HepG2 (cell line): ENCODE measurements around the gene ZNF771. TPM values are rescaled to one million over a fixed set of nuclear protein-coding genes. Genes with fewer than 3 reads are reported as not detected.

Experiments used
- ATF3 ChIP-seq: sonication (generic); formaldehyde crosslinking; IDR thresholded peaks from 2 replicates; pipeline ENCODE4 v1.4.0; 2020; ENCODE audit warnings: missing genetic modification reagents
- DBP ChIP-seq: sonication (generic); formaldehyde crosslinking; IDR thresholded peaks from 2 replicates; pipeline ENCODE4 v1.4.0; 2020; ENCODE audit warnings: missing genetic modification reagents; ENCODE audit errors: not compliant biosample characterization
- ESRRA ChIP-seq: sonication (generic); formaldehyde crosslinking; IDR thresholded peaks from 2 replicates; pipeline ENCODE4 v1.5.1; 2020; ENCODE audit warnings: mild to moderate bottlenecking, low read depth, missing genetic modification reagents
- FOXA3 ChIP-seq: IDR thresholded peaks from 2 replicates; pipeline ENCODE4 v1.6.1; 2016; ENCODE audit warnings: missing genetic modification reagents, missing compliant biosample characterization
- FOXK1 ChIP-seq: sonication (generic); formaldehyde crosslinking; IDR thresholded peaks from 2 replicates; pipeline ENCODE4 v1.4.0; 2020; ENCODE audit warnings: low read depth, missing genetic modification reagents, borderline replicate concordance
- KDM1A ChIP-seq: IDR thresholded peaks from 2 replicates; pipeline ENCODE4 v1.6.1; 2016; ENCODE audit warnings: missing compliant biosample characterization
- LBX2 ChIP-seq: sonication (generic); formaldehyde crosslinking; IDR thresholded peaks from 2 replicates; pipeline ENCODE4 v1.5.0; 2020; ENCODE audit warnings: missing genetic modification reagents, mild to moderate bottlenecking, borderline replicate concordance
- NFE2 ChIP-seq: sonication (generic); formaldehyde crosslinking; IDR thresholded peaks from 2 replicates; pipeline ENCODE4 v1.4.0; 2020; ENCODE audit warnings: missing genetic modification reagents
- REST ChIP-seq, 2 experiments: IDR thresholded peaks; 2 replicates each; pipeline ENCODE4 v1.6.1; 2011 to 2012; ENCODE audit warnings: low read length in 2 of 2, borderline replicate concordance in 1 of 2, low read depth in 1 of 2, mild to moderate bottlenecking in 1 of 2, moderate library complexity in 1 of 2
- RNF219 ChIP-seq: sonication (generic); formaldehyde crosslinking; IDR thresholded peaks from 2 replicates; pipeline ENCODE4 v1.5.0; 2020; ENCODE audit warnings: mild to moderate bottlenecking, missing genetic modification reagents
- SCMH1 ChIP-seq: sonication (generic); formaldehyde crosslinking; IDR thresholded peaks from 2 replicates; pipeline ENCODE4 v1.9.0; 2021; ENCODE audit warnings: missing genetic modification reagents, mild to moderate bottlenecking, borderline replicate concordance
- SYNCRIP ChIP-seq: fragments of 200-400 bp; formaldehyde crosslinking; IDR thresholded peaks from 2 replicates; pipeline ENCODE4 v1.6.1; 2018; ENCODE audit warnings: mild to moderate bottlenecking, low read depth, low read length; ENCODE audit not compliant: insufficient read depth
- ZNF333 ChIP-seq: sonication (generic); formaldehyde crosslinking; IDR thresholded peaks from 2 replicates; pipeline ENCODE4 v1.4.0; 2020; ENCODE audit warnings: mild to moderate bottlenecking, missing genetic modification reagents, borderline replicate concordance
- ZNF367 ChIP-seq: sonication (generic); formaldehyde crosslinking; IDR thresholded peaks from 2 replicates; pipeline ENCODE4 v1.4.0; 2020; ENCODE audit warnings: missing genetic modification reagents, borderline replicate concordance
- ZNF605 ChIP-seq: sonication (generic); formaldehyde crosslinking; IDR thresholded peaks from 2 replicates; pipeline ENCODE4 v1.8.0; 2022; ENCODE audit warnings: mild to moderate bottlenecking, missing genetic modification reagents
- ZNF772 ChIP-seq: sonication (generic); formaldehyde crosslinking; IDR thresholded peaks from 2 replicates; pipeline ENCODE4 v1.5.0; 2020; ENCODE audit warnings: mild to moderate bottlenecking, missing genetic modification reagents
- polyA plus RNA-seq, 8 experiments: library from polyadenylated mRNA; depleted of rRNA in 3 of 8; stranded (reverse) in 7 of 8; unstranded in 1 of 8; fragments of >200 nt; fragmentation: Illumina TruSeq in 4 of 8; extraction: Trizol in 4 of 8; gene quantifications; 2 replicates each; pipeline versions ENCODE4 v1.2.1 to v1.2.3, GENCODE V29; 2011 to 2016; ENCODE audit warnings: low read depth in 4 of 8, missing spikeins in 1 of 8, mixed read lengths in 1 of 8; ENCODE audit not compliant: insufficient read depth in 1 of 8
- total RNA-seq, 5 experiments: library from RNA; depleted of rRNA; stranded (reverse); fragments of >200 nt; fragmentation: Illumina TruSeq; extraction: Trizol; gene quantifications; 2 replicates each; pipeline ENCODE4 v1.2.3, GENCODE V29; 2016; ENCODE audit warnings: low read depth in 1 of 5

Gene ZNF771
- total and polyA plus RNA-seq, 2 of the 13 experiments (the other 11 are each of a cell fraction or from before 2014, with no cell fraction given), result 5.0 to 11.8 TPM

DNA sequence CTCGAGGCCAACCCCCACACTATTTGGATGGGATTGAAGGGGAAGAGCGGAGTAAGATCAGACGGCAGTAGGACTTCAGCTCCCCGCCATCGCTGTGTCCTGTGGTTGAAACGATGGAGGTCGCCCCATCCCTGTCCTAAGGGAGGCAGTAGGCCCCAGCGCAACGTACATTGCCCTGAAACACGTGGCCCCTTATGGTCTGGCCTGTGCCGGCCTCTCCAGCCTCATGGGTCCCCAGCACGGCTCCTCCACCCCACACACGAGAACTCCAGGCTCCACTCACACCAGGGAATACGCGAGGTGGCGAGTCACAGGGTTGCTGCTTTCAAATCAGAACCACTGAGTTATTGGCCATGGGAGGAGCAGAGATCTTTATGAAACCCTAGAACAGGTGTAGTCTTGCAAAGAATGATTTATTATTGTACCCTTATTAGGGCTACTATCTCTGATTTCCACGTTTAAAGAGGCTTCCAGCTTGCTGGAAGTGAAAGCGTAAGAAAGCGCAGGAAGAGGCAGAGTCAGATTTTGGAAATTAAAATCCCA, 23.1 kb downstream of the ZNF771 start (continued):
- TF ChIP-seq RNF219 (0 out of 2 replicates have a peak, but pooled peaks have one; percentile 52), LBX2 (CRISPR knock-in tag) (peak; percentile 57; the same call in 1 of the 2 replicates), ZNF605 (CRISPR knock-in tag) (no peak), ZNF367 (CRISPR knock-in tag) (no peak), KDM1A (CRISPR knock-in tag) (0 out of 2 replicates have a peak, but pooled peaks have one; percentile 48), FOXK1 (CRISPR knock-in tag) (no peak), FOXA3 (peak; percentile 16; the same call in 1 of the 2 replicates), ESRRA (CRISPR knock-in tag) (peak; percentile 2; the same call in 1 of the 2 replicates), ATF3 (CRISPR knock-in tag) (no peak; the same call in 1 of the 2 replicates), NFE2 (CRISPR knock-in tag) (no peak), SCMH1 (no peak), DBP (CRISPR knock-in tag) (peak; percentile 67), SYNCRIP (no peak), REST (IDR thresholded peaks at IDR 0.05; ENCODE audit: borderline replicate concordance in 1 of 2, low read depth in 1 of 2, low read length in 2 of 2) (no peak), ZNF333 (no peak), ZNF772 (CRISPR knock-in tag) (no peak; the same call in 1 of the 2 replicates)
